HG03066 (cell line): Measurements from ENCODE around the gene NELL1.

Source experiments
- ATAC-seq: cut with Tn5 transposase; IDR thresholded peaks from one replicate; pipeline ENCODE4 v1.9.1; 2021; ENCODE audit warnings: low read depth; ENCODE audit not compliant: unreplicated experiment

The NELL1 gene

GRCh38 chr11:21612326-21612725, 942.9 kb downstream of the NELL1 start:
- no peak for ATAC-seq

- no peak for ATAC-seq
These were observed 945.6 kb downstream of the NELL1 start for GRCh38 chr11:21614961-21615360.

GRCh38 chr11:21615955-21616371, 946.6 kb downstream of the NELL1 start:
- ATAC-seq = no peak

GRCh38 chr11:21622566-21622965, 953.2 kb downstream of the NELL1 start:
- no peak for ATAC-seq

GRCh38 chr11:21622995-21623394, 953.6 kb downstream of the NELL1 start:
- ATAC-seq = no peak
